ENCODE measurements around the gene TTC34. TPM values are rescaled to one million over a fixed set of nuclear protein-coding genes. Genes with fewer than 3 reads are reported as not detected.
A peak's percentile ranks its signal among the peaks of the same experiment; 100 is the strongest.
"Not testable (repeated sequence)": the region's sequence is repeated elsewhere in the genome, so short reads cannot be mapped to it uniquely, and the experiment has no call there.

TTC34 gene
- total RNA-seq, 1 experiment from 2014 or later = 0.61 TPM

GRCh38 chr1:2799811-2800663 lies 1.5 kb downstream of the TTC34 start:
- H3K27me3 Mint-ChIP-seq (ENCODE audit: low read depth) = peaks cover 8% of the 10 kb centered on the region
- no peak overlapping the region for H3K4me3 Mint-ChIP-seq
- peaks cover 22% of the 10 kb centered on the region for H3K36me3 Mint-ChIP-seq
- no peaks in the 10 kb centered on the region for H3K4me1 Mint-ChIP-seq
- no peak for TF ChIP-seq SOX15 (CRISPR knock-in tag; IDR thresholded peaks at IDR 0.05)
- TF ChIP-seq FOXP1 (CRISPR knock-in tag; IDR thresholded peaks at IDR 0.05; ENCODE audit: borderline replicate concordance) = no peak
- no peak for TF ChIP-seq ZNF263 (CRISPR knock-in tag; IDR thresholded peaks at IDR 0.05; ENCODE audit: low read depth)
- no peak for TF ChIP-seq ZMAT4 (CRISPR knock-in tag; IDR thresholded peaks at IDR 0.05)
- TF ChIP-seq MLX (CRISPR knock-in tag; IDR thresholded peaks at IDR 0.05) = no peak
- no peak for TF ChIP-seq JAZF1 (CRISPR knock-in tag; IDR thresholded peaks at IDR 0.05)
- no peak for TF ChIP-seq NFYB (CRISPR knock-in tag; conservative IDR thresholded peaks at IDR 0.05; ENCODE audit: low read depth)
- TF ChIP-seq ETV6 (CRISPR knock-in tag; IDR thresholded peaks at IDR 0.05) = no peak
- TF ChIP-seq CREM (CRISPR knock-in tag; IDR thresholded peaks at IDR 0.05) = no peak
- no peak for TF ChIP-seq ZNF396 (CRISPR knock-in tag; IDR thresholded peaks at IDR 0.05; ENCODE audit: borderline replicate concordance)
- no peak for TF ChIP-seq ZNF281 (CRISPR knock-in tag; IDR thresholded peaks at IDR 0.05)
- no peak for TF ChIP-seq ATF3 (CRISPR knock-in tag; conservative IDR thresholded peaks at IDR 0.05)
- no peak for TF ChIP-seq STAT6 (CRISPR knock-in tag; conservative IDR thresholded peaks at IDR 0.05; ENCODE audit: low read depth)
- no peak for TF ChIP-seq ERG (CRISPR knock-in tag; IDR thresholded peaks at IDR 0.05)
- no peak for TF ChIP-seq FOXJ3 (CRISPR knock-in tag; IDR thresholded peaks at IDR 0.05; ENCODE audit: borderline replicate concordance)
- no peak for TF ChIP-seq JUN (CRISPR knock-in tag; IDR thresholded peaks at IDR 0.05)
- TF ChIP-seq ZNF423 (CRISPR knock-in tag; IDR thresholded peaks at IDR 0.05) = no peak
- no peak for TF ChIP-seq CTCF (IDR thresholded peaks at IDR 0.05)
- no peak for TF ChIP-seq AR (CRISPR knock-in tag; IDR thresholded peaks at IDR 0.05)
- ChIA-PET POLR2A (no interaction called here), CTCF (interaction anchor here (0.9 to 1.7 kb wide), 2 partner anchors 13 to 21 kb away, joined by 3 to 8 read pairs; no protein-coding TSS in a partner anchor)
- ATAC-seq = no peak
- H3K9me3 Mint-ChIP-seq = peaks cover 30% of the 10 kb centered on the region
- no peak overlapping the region for H3K27ac Mint-ChIP-seq
- peak; percentile 10 for DNase-seq (ENCODE audit: low spot score)

GRCh38 chr1:2798958-2799357 lies 2.5 kb downstream of the TTC34 start:
- ATAC-seq; H3K27me3 Mint-ChIP-seq (ENCODE audit: low read depth); H3K4me3 Mint-ChIP-seq; CTCF ChIA-PET; H3K4me1 Mint-ChIP-seq; H3K27ac Mint-ChIP-seq; POLR2A ChIA-PET: not testable (repeated sequence)
- Mint-ChIP-seq H3K9me3 (peaks cover 34% of the 10 kb centered on the region), H3K36me3 (peaks cover 26% of the 10 kb centered on the region)
- DNase-seq (ENCODE audit: low spot score) = peak; percentile 1
